Stimulated activated CD8-positive, alpha-beta memory T cell treated with anti-CD3 and anti-CD28 coated beads, Interleukin-4, amount 100 ng/mL, for 48 hours (primary cell): ENCODE results near the gene TOP1.

Source experiments
- DNase-seq: peaks from one replicate; pipeline ENCODE4 v3.0.0-alpha.2; 2020

Gene TOP1

DNA sequence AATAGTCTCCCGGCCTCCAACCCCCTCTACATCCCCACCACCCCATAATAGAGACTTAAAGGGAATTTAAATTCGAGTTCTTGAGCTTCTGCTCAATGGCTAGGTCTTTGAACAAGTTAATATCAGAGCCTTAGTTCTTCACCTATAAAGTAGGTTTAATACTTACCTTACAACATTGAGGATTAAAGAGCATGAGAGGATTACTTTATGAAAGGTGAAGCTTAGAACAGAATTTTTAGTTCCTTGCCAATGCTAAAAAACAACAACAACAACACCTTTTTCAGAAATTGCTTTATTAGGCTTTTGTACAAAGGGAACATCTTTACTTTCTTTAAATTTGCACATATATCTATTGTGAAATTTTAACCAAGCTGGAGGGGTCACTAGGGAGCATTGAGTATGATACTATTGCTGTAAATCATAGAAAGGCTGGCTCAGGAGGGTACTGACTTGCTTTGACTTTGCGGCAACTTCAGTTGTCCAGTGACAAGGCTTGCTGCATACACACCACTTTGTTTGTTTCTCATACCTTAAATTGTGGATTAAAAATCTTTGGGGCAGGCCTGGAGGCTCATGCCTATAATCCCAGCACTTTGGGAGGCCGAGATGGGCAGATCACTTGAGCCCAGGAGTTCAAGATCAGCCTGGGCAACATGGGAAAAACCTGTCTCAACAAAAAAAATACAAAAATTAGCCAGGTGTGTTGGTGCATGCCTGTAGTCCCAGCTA is 9.7 kb downstream of the TOP1 start:
- DNase-seq = no peak

DNA sequence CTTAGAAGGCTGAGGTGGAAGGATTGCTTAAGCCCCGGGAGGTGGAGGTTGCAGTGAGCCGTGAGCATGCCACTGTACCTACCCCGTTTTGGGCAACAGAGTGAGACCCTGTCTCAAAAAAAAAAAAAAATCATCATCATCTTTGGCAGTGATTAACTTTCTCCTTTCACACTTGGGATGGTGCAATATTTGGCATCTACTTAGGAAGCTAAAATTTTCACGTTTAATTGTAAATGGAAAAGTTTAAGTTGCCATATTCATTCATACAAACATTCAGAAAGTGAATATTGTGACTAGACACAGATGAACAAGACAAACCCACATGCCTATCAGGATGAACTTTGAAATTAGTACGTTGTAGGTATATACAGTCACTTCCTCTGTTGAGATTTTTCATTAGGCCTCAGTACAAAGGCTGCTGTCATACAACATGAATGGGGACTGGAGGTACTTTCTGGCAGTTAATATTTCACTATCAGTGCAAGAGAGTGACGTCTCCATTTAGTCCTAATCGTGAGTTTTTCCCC is 10.3 kb downstream of the TOP1 start:
- no peak for DNase-seq

DNA sequence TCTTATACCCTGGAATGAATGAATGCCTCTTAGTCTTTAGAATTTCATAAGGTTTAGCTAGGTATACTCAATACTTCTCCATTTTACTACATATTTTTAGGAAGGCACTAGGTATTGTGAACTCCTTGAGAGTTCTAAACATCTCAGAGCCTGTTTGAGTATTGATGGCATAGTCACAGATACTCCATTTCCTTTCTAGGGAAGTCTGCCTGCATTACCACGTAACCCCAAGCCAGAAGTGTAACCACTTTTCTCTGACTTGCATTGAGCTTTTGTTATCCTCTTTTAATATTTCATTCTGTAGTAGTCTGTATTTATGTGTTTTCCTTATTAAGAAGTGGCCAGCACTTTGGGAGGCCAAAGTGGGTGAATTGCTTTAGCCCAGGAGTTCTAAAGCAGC is 12.2 kb downstream of the TOP1 start:
- no peak for DNase-seq

DNA sequence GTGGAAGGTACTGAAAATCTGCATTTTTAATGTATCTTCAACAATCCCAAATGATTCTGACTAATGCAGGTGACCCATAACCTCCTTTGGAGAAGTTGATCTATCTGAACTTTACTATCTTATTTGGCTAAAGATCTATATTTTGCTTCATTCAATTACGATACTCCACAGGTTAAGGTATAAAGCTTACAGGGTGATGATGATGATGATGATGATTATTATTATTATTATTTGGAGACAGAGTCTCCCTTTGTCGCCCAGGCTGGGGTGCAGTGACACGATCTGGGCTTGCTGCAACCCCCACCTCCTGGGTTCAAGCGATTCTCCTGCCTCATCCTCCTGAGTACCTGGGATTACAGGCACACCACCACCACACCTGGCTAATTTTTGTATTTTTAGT is 13.1 kb downstream of the TOP1 start:
- no peak for DNase-seq

DNA sequence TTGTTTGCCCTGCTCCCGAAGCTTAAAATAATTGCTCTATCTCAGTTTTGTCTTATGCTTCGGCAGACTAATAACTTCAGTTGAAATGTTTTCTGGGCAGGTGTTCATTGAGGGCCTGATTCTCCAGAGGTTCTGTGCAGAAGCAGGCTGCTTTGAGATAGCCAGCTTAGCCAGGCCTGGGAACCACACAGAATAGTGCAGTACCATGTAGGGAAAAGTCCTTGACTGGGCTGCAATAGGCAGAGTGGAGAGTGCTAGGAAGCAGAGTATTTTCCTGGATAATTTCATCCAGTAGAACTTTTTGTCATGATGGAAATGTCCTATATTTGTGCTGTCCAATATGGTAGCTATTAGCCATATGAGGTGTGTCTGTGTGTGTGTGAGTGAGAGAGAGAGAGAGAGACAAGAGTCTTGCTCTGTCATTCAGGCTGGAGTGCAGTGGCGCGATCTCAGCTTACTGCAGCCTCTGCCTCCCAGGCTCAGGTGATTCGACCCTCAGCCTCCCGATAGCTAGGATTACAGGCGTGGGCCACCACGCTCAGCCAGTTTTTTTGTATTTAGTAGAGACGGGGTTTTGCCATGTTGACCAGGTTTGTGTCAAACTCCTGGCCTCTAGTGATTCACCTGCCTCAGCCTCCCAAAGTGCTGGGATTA is 15.9 kb downstream of the TOP1 start:
- no peak for DNase-seq

DNA sequence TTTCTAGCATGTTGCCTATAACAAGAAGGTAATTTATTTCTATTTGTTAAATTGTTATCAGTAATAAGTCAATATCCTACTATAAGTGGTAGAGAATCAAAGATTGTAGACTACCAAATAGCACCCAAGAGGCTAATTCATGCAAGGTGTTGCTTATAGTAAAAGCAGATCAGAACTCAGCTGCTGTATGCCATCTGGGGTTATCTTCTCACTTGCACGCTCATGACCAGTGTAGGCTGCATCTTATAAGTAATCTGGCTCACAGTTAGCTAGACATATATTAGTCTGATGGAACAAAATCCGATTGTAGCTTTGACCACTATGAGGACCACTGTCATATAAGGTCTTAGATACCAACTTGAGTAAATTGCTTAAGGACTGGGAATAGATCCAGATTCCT is 17.0 kb downstream of the TOP1 start:
- no peak for DNase-seq

DNA sequence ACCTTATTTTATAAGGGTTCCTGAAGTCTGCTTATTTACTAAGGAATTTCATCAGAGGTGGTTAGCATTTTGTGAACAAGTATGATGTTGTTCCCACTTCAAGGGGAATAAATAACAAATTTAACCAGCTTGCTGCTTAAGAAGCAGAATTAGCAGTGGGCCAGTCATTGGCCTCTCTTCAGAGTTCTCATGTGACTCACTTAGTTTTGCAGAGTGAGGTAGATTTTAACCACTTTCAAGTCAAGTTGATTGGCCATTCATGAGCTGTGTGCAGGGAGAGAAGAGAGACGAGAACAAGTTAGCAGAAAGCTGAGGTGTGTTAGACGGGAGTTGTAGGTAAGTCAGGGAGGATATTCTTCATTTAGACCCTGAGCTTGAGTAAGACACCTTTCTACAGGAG is 18.1 kb downstream of the TOP1 start:
- no peak for DNase-seq

DNA sequence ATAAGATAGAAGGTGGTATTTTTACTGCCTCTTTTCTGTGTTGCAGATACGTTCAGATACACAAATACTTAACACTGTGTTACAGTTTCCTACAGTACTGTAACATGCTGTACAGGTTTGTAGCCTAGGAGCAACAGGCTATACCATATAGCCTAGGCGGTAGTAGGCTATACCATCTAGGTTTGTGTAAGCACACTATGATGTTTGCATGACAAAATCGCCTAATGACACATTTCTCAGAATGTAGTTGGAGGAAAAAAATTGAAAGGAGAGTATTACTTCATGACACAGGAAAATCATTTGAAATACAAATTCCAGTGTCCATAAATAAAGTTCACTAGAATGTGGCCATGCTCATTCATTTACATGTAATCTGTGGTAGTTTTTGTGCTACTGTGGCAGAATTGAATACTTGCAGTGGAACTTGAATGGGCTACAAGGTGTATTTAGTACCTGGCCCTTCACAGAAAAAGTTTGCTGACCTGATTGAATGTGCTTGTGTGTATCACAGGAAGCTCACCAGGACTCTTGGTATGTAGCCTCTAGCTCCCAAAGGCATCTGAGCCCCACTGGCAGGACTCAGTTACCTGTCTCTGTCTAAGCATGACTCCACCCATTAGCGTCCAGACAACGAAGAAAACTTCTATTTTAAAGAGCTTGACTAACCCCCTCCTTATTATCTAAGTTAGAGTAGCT is 18.8 kb downstream of the TOP1 start:
- DNase-seq = no peak

DNA sequence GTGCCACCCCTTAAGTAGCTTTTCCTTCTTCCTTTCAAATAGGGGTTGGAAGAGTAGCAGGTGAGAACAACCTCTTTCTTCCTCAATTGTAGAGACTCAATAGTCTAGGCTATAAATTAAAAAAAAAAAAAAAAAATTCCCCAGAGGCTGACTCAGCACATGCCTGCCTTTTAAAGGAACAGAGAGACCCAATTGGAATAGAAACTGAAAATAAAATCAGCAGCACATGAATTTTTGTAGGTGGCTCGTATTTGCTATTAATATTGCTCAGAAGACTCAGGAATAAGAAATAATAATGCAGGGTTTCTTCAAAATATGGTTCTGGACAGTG is 19.3 kb downstream of the TOP1 start:
- DNase-seq = no peak

DNA sequence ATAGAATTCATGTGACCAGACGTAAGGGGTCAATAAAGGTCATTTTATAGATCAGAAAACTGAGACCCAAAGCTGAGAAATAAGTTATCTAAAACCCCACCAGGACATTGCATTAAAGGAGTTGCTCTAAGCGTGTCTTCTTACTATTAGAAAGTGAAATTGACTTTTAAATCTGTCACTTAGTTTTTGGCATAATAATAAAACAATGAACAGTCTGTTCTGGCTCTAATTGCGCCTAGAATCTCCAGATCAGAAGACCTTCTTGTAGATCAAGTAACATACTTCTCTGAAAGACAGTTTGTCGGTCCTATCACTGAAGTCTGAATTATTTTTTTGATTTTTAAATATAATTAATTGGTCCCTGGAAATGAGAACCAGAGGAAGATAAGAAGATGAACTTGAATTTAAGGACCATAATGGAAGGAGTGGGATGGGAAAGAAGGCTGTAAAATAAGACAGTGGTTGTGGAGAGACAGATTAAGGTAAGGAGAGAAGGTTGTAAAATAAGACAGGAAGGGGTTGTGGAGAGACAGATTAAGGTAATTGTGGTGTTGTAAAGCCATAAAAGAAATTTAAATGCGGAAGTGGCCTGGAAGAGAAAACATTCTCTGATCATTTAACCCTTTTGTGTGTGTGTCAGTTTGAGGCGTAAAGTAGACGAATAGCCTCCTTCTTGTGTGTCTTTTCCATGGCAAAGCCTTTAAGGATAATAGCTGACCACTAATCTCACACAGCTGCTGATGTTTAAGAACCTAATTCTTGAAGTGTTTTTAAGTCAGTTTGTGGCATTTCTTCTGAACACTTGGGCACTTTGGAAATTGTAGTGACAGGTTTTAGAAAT is 20.1 kb downstream of the TOP1 start:
- DNase-seq = no peak

DNA sequence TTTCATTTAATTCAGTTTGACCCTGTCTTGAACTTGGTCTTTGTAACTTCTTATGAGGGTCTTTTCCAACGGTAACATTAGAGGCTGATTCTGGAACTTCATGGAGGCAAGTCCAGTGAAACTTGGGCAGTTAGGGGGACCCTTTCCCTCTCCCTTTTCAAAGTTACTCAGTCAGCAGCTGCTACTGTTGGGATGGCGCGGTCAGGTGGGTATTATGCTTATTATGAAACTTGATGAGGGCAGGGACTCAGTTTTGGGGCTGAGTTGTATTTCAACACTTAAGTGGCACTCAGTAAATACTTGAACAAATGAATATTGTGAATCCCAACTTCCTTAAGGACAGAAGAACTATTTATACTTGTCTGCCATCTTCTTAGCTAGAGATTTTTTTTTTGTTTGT is 20.8 kb downstream of the TOP1 start:
- no peak for DNase-seq

DNA sequence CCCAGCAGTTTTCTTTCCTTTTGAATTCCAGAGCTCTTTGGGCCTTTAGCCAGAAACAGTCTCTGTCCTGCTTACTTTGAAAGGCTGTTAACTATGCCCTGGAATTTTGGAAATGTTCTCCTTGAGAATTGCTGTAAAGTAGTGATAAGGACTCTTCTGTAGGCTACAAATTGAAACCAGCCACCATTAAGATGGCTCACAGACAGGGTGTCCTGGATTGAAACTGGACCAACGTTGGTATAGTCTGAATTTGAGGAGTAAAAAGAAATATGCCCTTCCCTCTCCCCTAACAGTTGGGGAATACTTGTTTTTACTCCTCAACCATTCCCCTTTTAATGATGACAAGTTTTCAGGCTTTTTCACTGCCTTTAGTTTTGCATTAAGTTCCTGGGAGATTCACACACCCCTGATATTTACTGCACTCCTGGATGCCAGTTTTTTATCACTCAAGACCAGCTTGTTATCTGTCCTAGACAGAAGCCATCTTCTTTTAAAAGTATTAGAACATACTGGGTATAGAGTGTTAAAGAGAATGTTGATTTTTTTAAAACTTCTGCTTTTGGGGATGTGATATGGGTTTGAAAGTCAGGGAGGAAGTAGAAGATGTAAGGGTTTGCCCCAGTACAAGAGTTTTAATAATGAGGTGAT is 21.9 kb downstream of the TOP1 start:
- DNase-seq = no peak

DNA sequence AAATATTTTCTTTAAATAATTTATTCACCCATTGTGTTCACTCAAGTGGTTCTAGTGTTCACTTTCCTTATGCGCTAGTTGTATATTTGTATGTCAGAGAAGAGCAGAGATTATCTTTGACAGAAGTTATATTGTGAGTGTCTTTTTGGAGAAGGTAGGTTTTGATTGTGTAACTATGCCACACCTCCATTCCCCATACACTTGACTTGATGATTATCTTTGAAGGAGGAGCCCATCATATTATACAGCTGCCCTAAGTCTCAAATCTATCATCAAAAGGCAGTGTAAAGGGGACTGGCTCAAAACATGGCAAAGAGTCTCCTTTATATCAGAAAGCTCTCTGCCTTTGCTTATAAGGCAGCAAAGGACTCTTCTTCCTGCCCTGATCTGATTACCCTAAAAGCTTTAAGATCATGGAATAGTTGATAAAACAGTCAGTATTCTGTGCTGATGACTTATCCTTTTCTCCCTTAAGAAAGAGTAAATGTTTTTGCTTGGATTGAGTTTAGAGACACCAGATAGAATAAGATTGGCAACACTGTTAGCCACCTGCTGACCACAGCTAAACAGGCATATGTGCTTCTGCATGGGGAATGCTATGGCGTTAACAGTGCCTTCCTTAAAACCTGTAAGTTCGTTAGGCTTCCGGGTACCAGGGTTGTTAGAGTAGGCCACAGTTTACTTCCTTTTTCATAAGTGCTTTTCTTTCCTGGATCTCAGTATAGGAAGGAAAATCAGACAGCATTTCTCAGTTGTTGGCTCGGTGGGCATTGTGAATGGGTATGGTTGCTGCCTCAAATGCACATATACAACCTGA is 22.6 kb downstream of the TOP1 start:
- no peak for DNase-seq

DNA sequence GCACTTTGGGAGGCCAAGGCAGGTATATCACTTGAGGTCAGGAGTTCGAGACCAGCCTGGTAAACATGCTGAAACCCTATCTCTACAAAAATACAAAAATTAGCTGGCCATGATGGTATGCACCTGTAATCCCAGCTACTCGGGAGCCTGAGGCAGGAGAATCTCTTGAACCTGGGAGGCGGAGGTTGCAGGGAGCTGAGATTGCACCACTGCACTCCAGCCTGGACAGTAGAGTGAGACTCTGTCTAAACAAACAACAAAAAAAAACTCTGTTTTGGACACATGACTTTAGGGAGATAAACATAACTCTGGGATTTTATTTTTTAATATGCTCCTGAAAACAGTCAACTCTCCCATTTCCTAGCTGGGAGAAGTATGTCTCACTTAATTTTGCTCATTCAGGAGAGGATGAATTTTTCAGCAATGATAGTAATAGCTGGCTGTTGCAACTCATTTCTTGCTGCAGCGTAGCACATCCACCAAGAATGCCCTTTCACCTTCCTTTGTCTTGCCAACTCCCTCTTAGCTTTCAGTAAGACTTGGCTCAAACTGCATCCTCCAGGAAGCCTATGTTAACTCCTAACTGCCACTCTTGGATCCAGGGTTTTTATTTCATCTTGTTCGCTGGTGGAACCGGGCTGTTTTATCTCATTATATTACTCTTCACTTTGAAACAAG is 24.3 kb downstream of the TOP1 start:
- no peak for DNase-seq

DNA sequence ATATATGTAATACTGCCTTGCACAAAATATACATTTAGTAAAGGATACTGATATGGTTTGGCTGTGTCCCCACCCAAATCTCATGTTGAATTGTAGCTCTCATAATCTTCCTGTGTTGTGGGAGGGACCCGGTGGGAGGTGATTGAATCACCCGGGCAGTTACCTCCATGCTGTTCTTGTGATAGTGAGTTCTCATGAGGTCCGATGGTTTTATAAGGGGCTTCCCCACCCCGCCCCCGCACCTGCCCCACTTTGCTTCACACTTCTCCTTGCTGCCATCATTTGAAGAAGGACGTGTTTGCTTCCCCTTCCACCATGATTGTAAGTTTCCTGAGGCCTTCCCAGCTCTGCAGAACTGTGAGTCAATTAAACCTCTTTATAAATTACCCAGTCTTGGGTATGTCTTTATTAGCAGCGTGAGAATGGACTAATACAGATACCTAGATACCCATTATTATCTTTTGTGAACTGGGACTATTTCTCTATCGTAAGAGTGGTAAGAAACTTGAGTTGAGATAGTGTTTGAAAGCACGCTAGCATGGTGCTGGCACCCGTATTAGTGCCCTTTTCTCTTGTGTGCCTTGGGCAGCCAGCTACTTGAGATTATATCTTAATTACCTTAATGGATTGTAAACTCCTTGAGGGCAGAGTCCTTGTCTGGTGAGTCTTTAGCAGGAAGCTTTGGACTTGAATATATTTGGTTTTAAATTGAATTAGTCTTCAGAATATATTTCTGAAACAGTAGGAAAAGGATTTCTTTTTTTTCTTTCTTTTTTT is 25.6 kb downstream of the TOP1 start:
- no peak for DNase-seq

DNA sequence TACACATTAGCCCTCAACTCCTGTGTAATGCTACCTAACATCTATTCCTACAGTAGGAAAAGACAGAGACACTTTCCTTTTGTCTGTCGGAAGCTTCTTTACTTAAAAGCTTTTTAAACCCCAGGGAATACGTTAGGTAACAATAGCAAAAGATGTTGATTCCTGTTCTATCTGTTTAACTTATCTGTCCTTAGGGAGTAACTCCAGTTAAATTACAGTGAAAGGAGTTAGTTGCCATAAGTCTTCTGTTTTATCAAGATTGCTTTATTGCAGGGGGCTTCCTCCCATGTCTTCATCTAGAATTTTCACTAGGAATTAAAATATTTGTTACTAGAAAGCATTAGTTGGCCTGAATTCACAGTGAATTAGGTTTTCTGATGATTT is 26.2 kb downstream of the TOP1 start:
- no peak for DNase-seq

DNA sequence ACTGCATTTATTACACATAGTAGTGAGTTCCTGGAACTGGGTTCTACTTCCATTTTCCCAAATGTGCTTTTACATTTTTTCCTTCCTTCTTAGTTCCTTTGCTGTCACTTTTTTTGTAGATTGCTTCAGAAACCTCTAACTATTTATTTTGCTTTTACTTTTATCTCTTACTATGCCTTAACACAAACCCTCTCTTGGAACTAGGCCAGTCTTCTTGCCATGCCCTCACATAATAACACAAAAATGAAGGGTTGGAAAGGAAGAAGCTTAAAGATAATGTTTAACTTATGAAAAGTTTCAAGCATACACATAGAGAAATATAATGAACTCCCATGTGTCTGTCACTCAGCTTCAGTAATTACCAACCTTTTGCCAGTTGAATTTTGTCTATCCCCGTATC is 27.1 kb downstream of the TOP1 start:
- no peak for DNase-seq

DNA sequence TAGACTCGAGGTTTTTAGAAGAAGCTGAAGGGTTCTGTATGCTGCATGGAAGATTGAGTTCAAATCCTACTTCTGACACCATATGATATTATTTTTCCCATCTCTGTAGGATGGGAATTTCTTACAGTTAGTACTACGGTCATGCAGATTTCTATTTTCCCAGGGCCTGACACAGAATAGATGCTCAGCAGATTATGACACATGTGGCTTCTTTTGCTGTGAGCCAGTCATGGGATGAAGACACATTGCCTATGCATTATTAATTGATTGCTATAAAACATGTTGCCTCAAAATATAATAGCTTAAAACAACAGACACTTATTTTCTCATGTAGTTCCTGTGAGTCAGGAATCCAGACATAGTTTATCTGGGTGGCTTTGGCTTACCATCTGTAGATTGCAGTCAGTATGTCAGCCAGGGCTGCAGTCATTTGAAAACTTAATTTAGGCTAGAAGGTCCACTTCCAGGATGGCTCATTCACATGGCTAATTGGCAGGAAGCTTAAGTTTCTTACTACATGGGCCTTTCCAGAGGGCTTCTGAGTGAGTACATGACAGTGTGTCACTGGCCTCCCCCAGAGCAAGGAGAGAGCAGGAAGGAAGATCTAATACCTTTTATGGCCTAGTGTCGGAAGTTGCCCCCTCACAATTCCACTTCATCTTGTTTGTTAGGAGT is 29.5 kb downstream of the TOP1 start:
- DNase-seq = no peak

DNA sequence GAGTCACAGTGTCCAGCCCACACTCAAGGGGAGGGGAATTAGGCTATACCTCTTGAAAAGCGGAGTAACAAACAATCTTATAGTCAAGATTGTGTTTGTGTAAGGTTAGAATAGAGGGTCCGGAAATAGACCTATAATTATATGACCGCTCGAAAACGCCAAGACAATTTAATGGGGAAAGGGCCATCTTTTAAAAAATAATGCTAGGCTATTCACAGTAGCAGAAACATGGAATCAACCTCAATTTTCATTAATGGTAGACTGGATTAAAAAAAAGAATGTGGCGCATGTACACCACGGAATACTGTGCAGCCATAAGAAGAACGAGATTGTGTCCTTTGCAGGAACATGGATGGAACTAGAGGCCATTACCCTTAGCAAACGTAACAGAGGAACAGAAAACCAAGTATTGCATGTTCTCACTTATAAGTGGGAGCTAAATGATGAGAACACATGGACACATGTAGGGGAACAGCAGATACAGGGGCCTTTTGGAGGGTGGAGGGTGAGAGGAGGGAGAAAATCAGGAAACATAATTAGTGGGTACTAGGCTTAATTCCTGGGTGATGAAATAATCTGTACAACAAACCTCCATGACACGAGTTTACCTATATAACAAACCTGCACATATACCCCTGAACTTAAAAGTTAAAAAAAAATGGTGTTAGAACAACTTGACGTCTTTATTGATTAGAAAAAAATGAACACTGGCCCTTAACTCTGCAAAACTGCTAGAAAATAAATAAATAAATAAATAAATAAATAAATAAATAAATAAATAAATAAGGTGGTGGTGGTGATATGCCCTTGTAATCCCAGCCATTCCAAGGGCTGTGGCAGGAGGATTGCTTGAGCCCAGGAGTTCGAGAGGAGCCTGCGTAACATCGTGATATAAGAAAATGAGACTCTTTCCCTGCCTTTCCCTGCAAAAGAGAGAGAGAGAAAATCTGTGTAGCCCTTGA is 30.3 kb downstream of the TOP1 start:
- DNase-seq = no peak
